Measurements from ENCODE around the gene FCN2.

The FCN2 gene

GRCh38 chr9:134888603-134889190 lies 8.1 kb downstream of the FCN2 start:
- TF ChIP-seq CTCF (IDR thresholded peaks at IDR 0.05; ENCODE audit: low read depth, low read length): no peak
- H3K4me1 ChIP-seq: no peaks in the 10 kb centered on the region; the same call in 1 of the 2 replicates
- H3K36me3 ChIP-seq: no peaks in the 10 kb centered on the region
- H3K9me3 ChIP-seq: no peaks in the 10 kb centered on the region
- no peaks in the 10 kb centered on the region for H3K27me3 ChIP-seq
- no peak for DNase-seq
- H3K4me3 ChIP-seq (ENCODE audit: low read depth, low read length): no peak overlapping the region

DNA sequence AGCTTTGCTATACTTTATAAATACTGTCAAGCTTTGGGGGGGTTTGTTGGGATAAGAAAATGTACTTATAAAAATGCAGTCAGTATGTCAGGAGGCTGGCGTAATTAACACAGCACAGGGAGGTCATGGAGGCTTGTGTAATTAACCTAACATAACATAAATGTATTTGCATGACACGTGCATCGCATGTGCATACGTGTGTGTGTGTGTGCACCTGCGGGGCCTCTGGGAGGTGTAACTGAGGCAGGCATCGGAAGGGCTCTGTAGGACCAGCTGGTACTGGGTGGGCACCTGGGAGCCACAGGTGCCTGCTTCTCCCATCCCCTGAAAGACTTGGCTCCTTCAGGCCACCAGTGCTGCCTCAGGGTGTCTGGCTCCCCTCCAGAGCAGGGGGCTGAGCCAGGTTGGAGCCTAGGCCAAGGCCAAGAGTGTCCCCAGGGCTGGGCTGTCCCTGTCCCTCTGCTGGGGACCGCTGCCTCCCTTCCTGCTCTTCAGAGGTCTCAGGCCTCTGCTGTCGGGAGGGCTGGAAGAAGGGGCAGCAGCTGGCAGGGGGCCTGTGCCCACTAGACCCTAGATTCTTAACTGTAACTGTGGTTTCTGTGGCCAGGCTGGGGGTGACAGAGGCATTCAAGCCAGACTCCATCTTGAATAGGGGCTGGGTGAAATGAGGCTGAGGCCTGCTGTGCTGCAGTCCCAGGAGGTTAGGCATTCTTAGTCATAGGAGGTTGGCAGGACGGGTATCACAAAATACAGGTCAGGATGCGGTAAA lies 9.0 kb downstream of the FCN2 start:
- no peaks in the 10 kb centered on the region for H3K27me3 ChIP-seq
- no peaks in the 10 kb centered on the region; the same call in 1 of the 2 replicates for H3K4me1 ChIP-seq
- H3K4me3 ChIP-seq (ENCODE audit: low read depth, low read length): no peak overlapping the region
- H3K9me3 ChIP-seq: no peaks in the 10 kb centered on the region
- no peaks in the 10 kb centered on the region for H3K36me3 ChIP-seq
- DNase-seq: no peak
- no peak for TF ChIP-seq CTCF (IDR thresholded peaks at IDR 0.05; ENCODE audit: low read depth, low read length)

- H3K4me3 ChIP-seq (ENCODE audit: low read depth, low read length): no peak overlapping the region
- no peaks in the 10 kb centered on the region; the same call in 1 of the 2 replicates for H3K9me3 ChIP-seq
- H3K4me1 ChIP-seq: no peaks in the 10 kb centered on the region; the same call in 1 of the 2 replicates
- no peak for TF ChIP-seq CTCF (IDR thresholded peaks at IDR 0.05; ENCODE audit: low read depth, low read length)
- no peaks in the 10 kb centered on the region for H3K36me3 ChIP-seq
- no peaks in the 10 kb centered on the region for H3K27me3 ChIP-seq
- no peak for DNase-seq
Observed at GRCh38 chr9:134890155-134890495, 9.5 kb downstream of the FCN2 start.

- Histone ChIP-seq H3K4me3 (ENCODE audit: low read depth, low read length) (no peak overlapping the region), H3K36me3 (no peaks in the 10 kb centered on the region), H3K27me3 (no peaks in the 10 kb centered on the region), H3K9me3 (no peaks in the 10 kb centered on the region; the same call in 1 of the 2 replicates), H3K4me1 (peaks cover 4% of the 10 kb centered on the region; the same call in 1 of the 2 replicates)
- no peak for DNase-seq
- TF ChIP-seq CTCF (IDR thresholded peaks at IDR 0.05; ENCODE audit: low read depth, low read length): no peak
Observed at GRCh38 chr9:134891053-134891452, 10.4 kb downstream of the FCN2 start.

DNA sequence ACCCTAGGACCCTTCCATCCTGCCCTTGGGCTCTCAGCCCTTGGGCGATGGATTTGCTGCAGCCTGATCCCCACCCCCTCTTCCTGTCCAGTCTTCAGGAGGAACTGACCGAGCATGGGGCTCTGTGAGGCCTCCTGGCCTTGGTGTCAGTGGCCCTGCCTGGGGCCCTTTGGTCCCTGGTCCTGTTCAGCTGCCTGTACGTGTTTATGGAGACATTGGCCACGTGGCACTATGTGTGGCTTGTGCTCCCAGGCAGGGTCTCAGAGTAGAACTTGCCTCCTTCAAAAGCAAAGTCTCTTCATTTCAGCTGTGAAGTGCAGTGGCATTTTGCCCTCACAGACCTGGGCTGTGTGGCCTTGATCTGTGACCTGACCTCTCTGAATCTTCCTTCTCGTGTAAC lies 11.1 kb downstream of the FCN2 start:
- H3K4me1 ChIP-seq: peaks cover 8% of the 10 kb centered on the region
- H3K9me3 ChIP-seq: no peaks in the 10 kb centered on the region; the same call in 1 of the 2 replicates
- no peak overlapping the region for H3K4me3 ChIP-seq (ENCODE audit: low read depth, low read length)
- no peak for DNase-seq
- H3K36me3 ChIP-seq: no peaks in the 10 kb centered on the region
- no peak for TF ChIP-seq CTCF (IDR thresholded peaks at IDR 0.05; ENCODE audit: low read depth, low read length)
- H3K27me3 ChIP-seq: no peaks in the 10 kb centered on the region

DNA sequence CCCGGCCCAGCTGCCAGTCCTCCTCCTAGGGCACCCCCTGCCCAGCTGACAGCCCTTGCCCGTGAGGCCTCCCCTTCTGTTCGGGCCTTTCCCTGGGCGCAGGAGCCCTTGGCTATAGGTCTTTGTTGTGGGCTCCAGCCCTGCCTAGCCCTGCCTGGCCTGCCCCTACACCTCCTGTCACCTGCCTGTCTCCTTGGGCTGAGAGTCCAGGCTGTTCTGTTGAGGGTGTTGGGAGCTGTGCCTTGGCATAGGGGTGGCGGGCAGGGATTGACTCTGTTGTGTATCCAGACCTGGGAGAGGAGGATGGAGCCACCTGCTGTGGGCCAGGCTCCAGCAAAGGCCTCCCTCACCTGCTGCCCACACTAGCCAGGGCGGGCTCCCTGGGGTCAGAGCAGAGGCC lies 11.6 kb downstream of the FCN2 start:
- Histone ChIP-seq H3K27me3 (no peaks in the 10 kb centered on the region), H3K9me3 (no peaks in the 10 kb centered on the region; the same call in 1 of the 2 replicates), H3K4me3 (ENCODE audit: low read depth, low read length) (no peak overlapping the region), H3K4me1 (peaks cover 12% of the 10 kb centered on the region), H3K36me3 (no peaks in the 10 kb centered on the region)
- DNase-seq: no peak
- no peak for TF ChIP-seq CTCF (IDR thresholded peaks at IDR 0.05; ENCODE audit: low read depth, low read length)
